HG03280 (cell line): Measurements from ENCODE around the gene TBC1D3B.
"Not testable (repeated sequence)": the region's sequence is repeated elsewhere in the genome, so short reads cannot be mapped to it uniquely, and the experiment has no call there.

Source experiments
- ATAC-seq: cut with Tn5 transposase; IDR thresholded peaks from one replicate; pipeline ENCODE4 v1.9.1; 2021; ENCODE audit warnings: mild to moderate bottlenecking, moderate library complexity; ENCODE audit not compliant: unreplicated experiment

TBC1D3B gene

GRCh38 chr17:36182176-36183000 is 6.0 kb upstream of the TBC1D3B start:
- ATAC-seq: no peak

- ATAC-seq: not testable (repeated sequence)
These were observed 5.2 kb upstream of the TBC1D3B start for GRCh38 chr17:36181446-36182175.

- not testable (repeated sequence) for ATAC-seq
These were observed 7.6 kb downstream of the TBC1D3B start for GRCh38 chr17:36168836-36169235.

GRCh38 chr17:36153895-36154610 is 22.4 kb downstream of the TBC1D3B start:
- ATAC-seq: no peak

GRCh38 chr17:36152639-36153120 is 23.8 kb downstream of the TBC1D3B start:
- no peak for ATAC-seq

- no peak for ATAC-seq
These were observed 24.4 kb downstream of the TBC1D3B start for GRCh38 chr17:36151891-36152638.

GRCh38 chr17:36149296-36149820 is 27.1 kb downstream of the TBC1D3B start:
- ATAC-seq: no peak

- peak; percentile 62 for ATAC-seq
These were observed 27.7 kb downstream of the TBC1D3B start for GRCh38 chr17:36148559-36149295.

- ATAC-seq: no peak
These were observed 28.8 kb downstream of the TBC1D3B start for GRCh38 chr17:36147601-36148000.

GRCh38 chr17:36144981-36145729 is 31.3 kb downstream of the TBC1D3B start:
- no peak for ATAC-seq

- ATAC-seq: no peak
These were observed 32.4 kb downstream of the TBC1D3B start for GRCh38 chr17:36144014-36144413.

- ATAC-seq: no peak
These were observed 33.6 kb downstream of the TBC1D3B start for GRCh38 chr17:36142806-36143205.

- no peak for ATAC-seq
These were observed 34.2 kb downstream of the TBC1D3B start for GRCh38 chr17:36142235-36142634.

GRCh38 chr17:36136439-36136838 is 40.0 kb downstream of the TBC1D3B start:
- ATAC-seq: no peak

- ATAC-seq: no peak
These were observed 40.4 kb downstream of the TBC1D3B start for GRCh38 chr17:36136036-36136435.

- no peak for ATAC-seq
These were observed 41.0 kb downstream of the TBC1D3B start for GRCh38 chr17:36135465-36135864.

- no peak for ATAC-seq
These were observed 42.7 kb downstream of the TBC1D3B start for GRCh38 chr17:36133602-36134236.

GRCh38 chr17:36132421-36132831 is 44.0 kb downstream of the TBC1D3B start:
- ATAC-seq: no peak
